ENCODE data around the gene INTS1. TPM values are rescaled to one million over a fixed set of nuclear protein-coding genes. Genes with fewer than 3 reads are reported as not detected.

The INTS1 gene
- polyA plus RNA-seq, 2 of the 4 experiments (the other 2 are of a cell fraction), result 14.6 to 48.1 TPM

DNA sequence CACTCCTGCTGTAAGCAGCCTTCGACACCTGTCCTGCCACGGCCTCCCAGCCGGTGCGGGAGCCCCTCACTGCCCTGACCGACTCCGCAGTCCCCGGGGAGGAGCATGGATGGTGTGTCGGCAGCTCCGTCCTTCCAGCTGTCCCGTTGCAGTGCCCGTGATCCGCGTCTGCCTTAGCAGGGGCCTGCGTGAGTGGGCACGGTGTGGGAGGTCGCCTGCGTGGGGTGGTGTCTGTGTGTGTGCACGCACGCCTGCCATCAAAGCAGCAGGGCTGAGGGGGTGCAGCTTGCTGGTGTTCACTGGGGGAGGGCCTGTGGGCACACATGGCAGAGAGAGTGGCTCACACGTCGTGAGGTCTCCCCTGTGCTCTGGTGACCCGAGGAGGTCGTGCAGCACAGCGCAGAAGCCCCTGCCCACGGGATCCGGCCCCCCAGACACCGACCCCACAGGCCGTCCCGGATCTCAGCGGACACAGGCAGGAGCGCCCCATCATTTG lies 36.6 kb upstream of the INTS1 start:
- Histone ChIP-seq H3K27ac (peak overlapping the region; percentile 97 to 98; a peak in 5 of 6 replicates), H3K4me2 (peak overlapping the region; percentile 35), H3K4me3 (no peak overlapping the region), H3K4me1 (peaks cover 88% of the 10 kb centered on the region), H3K9me3 (no peaks in the 10 kb centered on the region)
- 90% methylated on average over 24 of the region's 31 CpGs for WGBS (ENCODE audit: missing lambda C conversion rate)
- ChIA-PET CTCF (interaction anchor here (1.0 to 18.4 kb wide), 2 partner anchors 16 to 43 kb away, joined by 3 to 204 read pairs; partner anchors contain the start of gene TMEM184A), POLR2A (no interaction called here)
- FAIRE-seq (no peak), DNase-seq (ENCODE audit: low read depth in 1 of 2, low spot score in 1 of 2) (peak in 1 of 2 experiments; percentile 40), ATAC-seq (no peak)
- TF ChIP-seq NR3C1 (IDR thresholded peaks at IDR 0.05) (no peak), POLR2AphosphoS2 (conservative IDR thresholded peaks at IDR 0.05; ENCODE audit: low read length) (peak; percentile 86), TP53 (CRISPR knock-in tag; IDR thresholded peaks at IDR 0.05) (0 out of 2 replicates have a peak, but pooled peaks have one; percentile 7), PBX3 (IDR thresholded peaks at IDR 0.05) (0 out of 2 replicates have a peak, but pooled peaks have one; percentile 2), POLR2A (IDR thresholded peaks at IDR 0.05; ENCODE audit: low read length) (0 out of 2 replicates have a peak, but pooled peaks have one; percentile 9)

DNA sequence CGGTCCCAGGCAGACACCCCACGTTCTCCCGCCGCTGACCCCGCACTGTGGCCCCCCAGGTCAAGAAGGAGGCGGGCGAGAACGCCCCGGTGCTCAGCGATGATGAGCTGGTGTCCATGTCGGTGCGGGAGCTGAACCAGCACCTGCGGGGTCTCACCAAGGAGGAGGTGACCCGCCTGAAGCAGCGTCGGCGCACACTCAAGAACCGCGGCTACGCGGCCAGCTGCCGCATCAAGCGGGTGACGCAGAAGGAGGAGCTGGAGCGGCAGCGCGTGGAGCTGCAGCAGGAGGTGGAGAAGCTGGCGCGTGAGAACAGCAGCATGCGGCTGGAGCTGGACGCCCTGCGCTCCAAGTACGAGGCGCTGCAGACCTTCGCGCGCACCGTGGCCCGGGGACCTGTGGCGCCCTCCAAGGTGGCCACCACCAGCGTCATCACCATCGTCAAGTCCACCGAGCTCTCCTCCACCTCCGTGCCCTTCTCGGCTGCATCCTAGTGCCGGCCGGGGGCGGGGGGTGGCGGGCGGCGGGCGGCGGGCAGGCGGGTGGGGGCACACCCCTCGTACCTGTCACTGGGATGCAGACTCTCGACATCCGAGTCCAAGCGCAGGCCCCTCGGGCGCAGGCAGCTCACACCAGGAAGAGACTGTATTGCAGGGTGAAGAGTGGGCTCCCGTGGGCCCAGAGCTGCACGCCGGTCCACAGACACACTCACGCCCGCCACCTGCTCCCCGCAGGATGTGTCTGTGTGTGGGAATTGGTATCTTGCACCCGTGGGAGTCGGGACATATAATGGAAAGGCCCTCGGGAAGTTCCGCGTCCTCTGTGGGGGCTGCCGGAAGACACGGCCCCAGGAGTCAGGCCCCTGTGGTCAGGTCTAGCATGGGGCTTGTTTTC lies 35.9 kb upstream of the INTS1 start:
- CTCF ChIA-PET, result interaction anchor here (0.8 to 18.4 kb wide), 3 partner anchors 17 to 36 kb away, joined by 3 to 204 read pairs (median 7); partner anchors contain the start of genes INTS1 and TMEM184A
- no peak for ATAC-seq
- no peak overlapping the region; the same call in 2 of the 3 replicates for H3K4me3 ChIP-seq
- peaks cover 88% of the 10 kb centered on the region for H3K4me1 ChIP-seq
- 95% methylated on average over 57 of the region's 73 CpGs for WGBS (ENCODE audit: missing lambda C conversion rate)
- no peak for FAIRE-seq
- no peaks in the 10 kb centered on the region for H3K9me3 ChIP-seq
- POLR2A ChIA-PET, result no interaction called here
- DNase-seq (ENCODE audit: low read depth in 1 of 2, low spot score in 1 of 2), result peak in 1 of 2 experiments; percentile 36
- H3K27ac ChIP-seq, result peak overlapping the region; percentile 97 to 98; a peak in 5 of 6 replicates
- H3K4me2 ChIP-seq, result peak overlapping the region; percentile 98; the same call in 2 of the 3 replicates
- TF ChIP-seq ZSCAN20 (CRISPR knock-in tag; IDR thresholded peaks at IDR 0.05) (no peak), PBX3 (IDR thresholded peaks at IDR 0.05) (no peak), FOSL2 (IDR thresholded peaks at IDR 0.05) (no peak), FOSL2 (CRISPR knock-in tag; IDR thresholded peaks at IDR 0.05) (no peak), POLR2AphosphoS2 (conservative IDR thresholded peaks at IDR 0.05; ENCODE audit: low read length) (no peak; the same call in none of the 2 replicates), GATA3 (IDR thresholded peaks at IDR 0.05; ENCODE audit: borderline replicate concordance) (no peak), EP300 (IDR thresholded peaks at IDR 0.05) (no peak), BHLHE40 (IDR thresholded peaks at IDR 0.05; ENCODE audit: low read depth, low read length) (no peak), MAFK (IDR thresholded peaks at IDR 0.05; ENCODE audit: partially characterized antibody) (no peak), ZNF302 (CRISPR knock-in tag; IDR thresholded peaks at IDR 0.05) (no peak), EHMT2 (IDR thresholded peaks at IDR 0.05; ENCODE audit: low read depth) (no peak)

DNA sequence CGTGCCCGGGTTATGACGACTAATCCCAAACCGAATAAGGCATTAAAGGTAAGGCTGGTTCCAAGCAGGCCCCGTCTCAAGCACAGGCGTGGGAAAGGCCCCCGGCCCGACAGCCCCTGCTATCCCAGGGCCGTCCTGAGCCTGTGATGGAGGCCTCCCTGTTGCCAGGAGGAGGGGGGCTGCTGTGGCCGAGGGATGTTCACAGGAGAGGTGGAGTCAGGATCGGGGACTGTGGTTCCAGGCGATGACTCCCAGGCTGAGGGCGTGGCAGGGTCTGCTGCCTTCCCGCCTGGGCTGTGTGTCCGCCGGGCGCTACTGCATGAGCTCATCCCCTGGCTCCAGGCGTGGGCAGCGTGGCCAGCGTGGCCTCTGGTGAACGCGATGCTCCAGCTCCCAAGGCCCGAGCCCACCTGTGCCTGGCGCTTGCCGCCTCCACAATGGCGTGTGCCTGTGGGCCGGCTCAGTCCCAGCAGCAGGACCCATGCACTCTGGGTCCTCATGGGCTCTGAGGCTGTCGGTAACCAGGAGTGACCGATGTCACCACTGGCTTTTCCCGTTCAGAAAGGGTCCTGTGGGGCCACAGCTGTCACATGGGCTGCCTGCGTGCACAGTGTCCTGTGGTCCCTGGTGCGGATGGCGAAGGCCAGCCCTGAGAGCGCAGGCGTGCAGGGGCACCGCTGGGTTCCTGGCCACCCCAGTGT lies 35.1 kb upstream of the INTS1 start:
- peak overlapping the region; percentile 98 for H3K4me2 ChIP-seq
- H3K4me1 ChIP-seq, result peaks cover 88% of the 10 kb centered on the region
- TF ChIP-seq ZC3H11A (IDR thresholded peaks at IDR 0.05), result no peak
- no peak for TF ChIP-seq TP53 (CRISPR knock-in tag; IDR thresholded peaks at IDR 0.05)
- peak; percentile 58; the same call in 1 of the 2 replicates for TF ChIP-seq EHF (CRISPR knock-in tag; IDR thresholded peaks at IDR 0.05)
- TF ChIP-seq RARB (CRISPR knock-in tag; IDR thresholded peaks at IDR 0.05), result no peak
- TF ChIP-seq POLR2AphosphoS2 (conservative IDR thresholded peaks at IDR 0.05; ENCODE audit: low read length), result peak; percentile 89
- POLR2A ChIA-PET, result no interaction called here
- no peak for FAIRE-seq
- DNase-seq (ENCODE audit: low read depth in 1 of 2, low spot score in 1 of 2), result peak in 1 of 2 experiments; percentile 63
- 88% methylated on average over 15 of the region's 36 CpGs for WGBS (ENCODE audit: missing lambda C conversion rate)
- no peak for ATAC-seq
- H3K4me3 ChIP-seq, result peak overlapping the region; percentile 98
- CTCF ChIA-PET, result interaction anchor here (1.8 to 18.4 kb wide), 2 partner anchors 18 to 35 kb away, joined by 7 to 204 read pairs; partner anchors contain the start of genes INTS1 and TMEM184A
- no peaks in the 10 kb centered on the region for H3K9me3 ChIP-seq
- peak overlapping the region; percentile 97 to 98 for H3K27ac ChIP-seq

Measured in A549 (cell line).